Ovary (tissue), 9 donors: ENCODE measurements around the gene ZMYND8. TPM values are rescaled to one million over a fixed set of nuclear protein-coding genes. Genes with fewer than 3 reads are reported as not detected.

Experiments used
- DNase-seq, 5 donors: peaks; one replicate each; pipeline ENCODE4 v3.0.0-alpha.2; 2019 to 2020
- H3K27ac ChIP-seq, 2 donors: fragments of 200-600 bp; one replicate each; pipeline versions ENCODE4 v1.5.1 to v1.8.0; 2019 to 2022
- H3K27me3 ChIP-seq: fragments of 200-600 bp; one replicate; pipeline ENCODE4 v1.8.0; 2022
- H3K36me3 ChIP-seq: fragments of 200-600 bp; sonication (generic); one replicate; pipeline ENCODE4 v1.5.1; 2019
- H3K4me1 ChIP-seq: one replicate; pipeline ENCODE4 v1.8.1; 2013; ENCODE audit warnings: mild to moderate bottlenecking, moderate library complexity; ENCODE audit not compliant: insufficient read depth
- H3K4me3 ChIP-seq: fragments of 200-600 bp; sonication (generic); one replicate; pipeline ENCODE4 v1.5.1; 2017
- H3K9me3 ChIP-seq, 2 donors: fragments of 200-600 bp in 1 of 2; sonication (generic) in 1 of 2; one replicate each; pipeline versions ENCODE4 v1.5.1 to v1.8.1; 2013 to 2019; ENCODE audit warnings: mild to moderate bottlenecking in 1 of 2, moderate library complexity in 1 of 2
- CTCF ChIP-seq, 3 donors: fragments of 450-650 bp in 2 of 3; fragments of 200-600 bp in 1 of 3; IDR thresholded peaks; one replicate each; pipeline versions ENCODE4 v1.5.1 to v1.8.0; 2016 to 2022; ENCODE audit warnings: antibody characterized with exemption in 3 of 3, mild to moderate bottlenecking in 1 of 3
- EP300 ChIP-seq: sonication (generic); formaldehyde crosslinking; IDR thresholded peaks from one replicate; pipeline ENCODE4 v1.6.1; 2017; ENCODE audit warnings: antibody characterized with exemption
- POLR2A ChIP-seq: fragments of 450-650 bp; IDR thresholded peaks from one replicate; pipeline ENCODE4 v1.6.1; 2017; ENCODE audit warnings: antibody characterized with exemption, mild to moderate bottlenecking, moderate library complexity
- WGBS, 3 donors: extraction: QIAGEN DNeasy Blood & Tissue Kit in 1 of 3; methylation state at CpG; one replicate each; pipeline versions ENCODE4 v1.1.5 to v1.1.7; 2013 to 2017; 5-methylcytosine and 5-hydroxymethylcytosine counted together
- intact Hi-C, 4 donors: fragments of 100-400 bp; cut with DNase I; formaldehyde crosslinking; loops; one replicate each; pipeline versions ENCODE4 v1.11.0 to v1.15.1; 2022 to 2023
- polyA plus RNA-seq, 2 donors: library from polyadenylated mRNA; stranded (reverse); fragments of 200-250 nt in 1 of 2; fragments of 350-450 nt in 1 of 2; fragmentation: Illumina TruSeq in 1 of 2; extraction: RNeasy Lipid Tissue Mini Kit (QIAGEN cat#74804) in 1 of 2; gene quantifications; one replicate each; pipeline ENCODE4 v1.2.3, GENCODE V29; 2013 to 2014
- total RNA-seq, 7 donors: library from RNA; depleted of rRNA in 2 of 7; stranded (reverse); fragments of >200 nt in 2 of 7; fragmentation: NEBNext Ultra II Directional in 3 of 7; extraction: Animal tissue kit (Norgen Biotek cat#: 25700) in 3 of 7; gene quantifications; one replicate each; pipeline versions ENCODE4 v1.1.0 to v1.2.4, GENCODE V29; 2016 to 2023
- donor health status: DM: no; HTN: no; CAD: no; lungs with moderate emphysema.
- donor health status: DM: no; HTN: no; CAD: no.
- donor health status: Bipolar disorder and iron deficiency.
- donor health status: DM: yes; HTN: yes; CAD: no.
- donor health status: DM: no; HTN: no; CAD: no.
- donor health status: DM: yes; HTN: yes; CAD: no.

Gene ZMYND8
- total and polyA plus RNA-seq, 9 donors, result 8.3 to 40.7 (median 30.5) TPM

- TF ChIP-seq POLR2A (no peak), EP300 (no peak), CTCF (IDR thresholded peaks at IDR 0.05) (no peak)
- no peak for DNase-seq
- Histone ChIP-seq H3K36me3 (no peaks in the 10 kb centered on the region), H3K27ac (no peak overlapping the region), H3K4me1 (peaks cover 10% of the 10 kb centered on the region), H3K27me3 (no peaks in the 10 kb centered on the region), H3K9me3 (no peaks in the 10 kb centered on the region), H3K4me3 (no peak overlapping the region)
- 36 to 41% (median 38%) methylated on average over 4 of the region's 4 CpGs for WGBS, 3 donors
- intact Hi-C loops, result no loop called here
Observed at GRCh38 chr20:47343007-47343472, 13.5 kb downstream of the ZMYND8 start.

GRCh38 chr20:47338131-47338628 lies 18.3 kb downstream of the ZMYND8 start:
- no peaks in the 10 kb centered on the region for H3K36me3 ChIP-seq
- no peak for DNase-seq
- H3K27ac ChIP-seq, result no peak overlapping the region
- H3K4me1 ChIP-seq, result peaks cover 15% of the 10 kb centered on the region
- WGBS, 3 donors, result 61 to 69% (median 62%) methylated on average over 11 of the region's 11 CpGs
- TF ChIP-seq POLR2A, result no peak
- no peak for TF ChIP-seq EP300
- no peak for TF ChIP-seq CTCF (IDR thresholded peaks at IDR 0.05)
- no peaks in the 10 kb centered on the region for H3K27me3 ChIP-seq
- intact Hi-C loops, result no loop called here
- H3K9me3 ChIP-seq, result no peaks in the 10 kb centered on the region
- no peak overlapping the region for H3K4me3 ChIP-seq

GRCh38 chr20:47337413-47337812 lies 19.1 kb downstream of the ZMYND8 start:
- H3K4me3 ChIP-seq, result no peak overlapping the region
- peaks cover 13% of the 10 kb centered on the region for H3K4me1 ChIP-seq
- no peak for TF ChIP-seq CTCF (IDR thresholded peaks at IDR 0.05)
- TF ChIP-seq EP300, result no peak
- no peak for TF ChIP-seq POLR2A
- no peaks in the 10 kb centered on the region for H3K36me3 ChIP-seq
- no peaks in the 10 kb centered on the region for H3K9me3 ChIP-seq
- H3K27ac ChIP-seq, result no peak overlapping the region
- no peaks in the 10 kb centered on the region for H3K27me3 ChIP-seq
- WGBS, 3 donors, result 93 to 97% (median 95%) methylated on average over 7 of the region's 7 CpGs
- intact Hi-C loops, result no loop called here
- no peak for DNase-seq

GRCh38 chr20:47336129-47336754 lies 20.3 kb downstream of the ZMYND8 start:
- intact Hi-C loops, result no loop called here
- no peaks in the 10 kb centered on the region for H3K27me3 ChIP-seq
- peaks cover 18% of the 10 kb centered on the region for H3K4me1 ChIP-seq
- WGBS, 3 donors, result 64 to 71% (median 70%) methylated on average over 17 of the region's 17 CpGs
- peak; percentile 36 to 64 (median 43) for DNase-seq
- peak; percentile 11 for TF ChIP-seq POLR2A
- TF ChIP-seq EP300, result no peak
- peak overlapping the region; percentile 4 to 24 for H3K27ac ChIP-seq
- H3K4me3 ChIP-seq, result no peak overlapping the region
- H3K9me3 ChIP-seq, result no peaks in the 10 kb centered on the region
- H3K36me3 ChIP-seq, result no peaks in the 10 kb centered on the region
